HEK293T (cell line): ENCODE measurements around the gene PHAF1.

Experiments used
- CTCF ChIA-PET: fragments of 350-600 bp; formaldehyde crosslinking; extraction: SDS; loops from one replicate; lab custom pipeline; 2021; ENCODE audit warnings: antibody characterized with exemption, inconsistent platforms; lab: Yijun Ruan, JAX
- POLR2A ChIA-PET: fragments of 350-600 bp; formaldehyde crosslinking; extraction: SDS; loops from one replicate; lab custom pipeline; 2020; ENCODE audit warnings: antibody characterized with exemption, inconsistent platforms; lab: Yijun Ruan, JAX
- DNase-seq: peaks from one replicate; pipeline ENCODE4 v3.0.0; 2012; ENCODE audit warnings: mixed read lengths; ENCODE audit errors: extremely low spot score
- ARNT ChIP-seq: fragments of 450-650 bp; IDR thresholded peaks from 2 replicates; pipeline ENCODE4 v1.6.1; 2017; ENCODE audit warnings: mild to moderate bottlenecking
- BHLHE40 ChIP-seq: fragments of 450-650 bp; IDR thresholded peaks from 2 replicates; pipeline ENCODE4 v1.6.1; 2016; ENCODE audit warnings: mild to moderate bottlenecking, moderate library complexity, borderline replicate concordance
- CTBP1 ChIP-seq: fragments of 450-650 bp; IDR thresholded peaks from 2 replicates; pipeline ENCODE4 v1.6.1; 2016; ENCODE audit warnings: borderline replicate concordance
- ELF4 ChIP-seq: fragments of 450-650 bp; IDR thresholded peaks from 2 replicates; pipeline ENCODE4 v1.6.1; 2017; ENCODE audit warnings: antibody characterized with exemption
- FOXA1 ChIP-seq: fragments of 450-650 bp; IDR thresholded peaks from 2 replicates; pipeline ENCODE4 v1.6.1; 2016; ENCODE audit warnings: mild to moderate bottlenecking
- FOXK2 ChIP-seq: fragments of 450-650 bp; IDR thresholded peaks from 2 replicates; pipeline ENCODE4 v1.6.1; 2016; ENCODE audit warnings: mild to moderate bottlenecking
- FOXM1 ChIP-seq: fragments of 450-650 bp; IDR thresholded peaks from 2 replicates; pipeline ENCODE4 v1.6.1; 2017; ENCODE audit warnings: mild to moderate bottlenecking, borderline replicate concordance
- HDGF ChIP-seq: fragments of 450-650 bp; IDR thresholded peaks from 2 replicates; pipeline ENCODE4 v1.6.1; 2017; ENCODE audit warnings: antibody characterized with exemption, borderline replicate concordance
- L3MBTL2 ChIP-seq: fragments of 450-650 bp; conservative IDR thresholded peaks from 2 replicates; pipeline ENCODE4 v1.6.1; 2016; ENCODE audit warnings: mild to moderate bottlenecking
- LEF1 ChIP-seq: fragments of 450-650 bp; IDR thresholded peaks from 2 replicates; pipeline ENCODE4 v1.6.1; 2017; ENCODE audit warnings: mild to moderate bottlenecking, borderline replicate concordance
- NFRKB ChIP-seq: fragments of 450-650 bp; IDR thresholded peaks from 2 replicates; pipeline ENCODE4 v1.6.1; 2016; ENCODE audit warnings: mild to moderate bottlenecking, moderate library complexity
- PKNOX1 ChIP-seq: fragments of 450-650 bp; IDR thresholded peaks from 2 replicates; pipeline ENCODE4 v1.6.1; 2016
- SP1 ChIP-seq: fragments of 450-650 bp; IDR thresholded peaks from 2 replicates; pipeline ENCODE4 v1.6.1; 2017
- SUZ12 ChIP-seq: fragments of 450-650 bp; IDR thresholded peaks from 2 replicates; pipeline ENCODE4 v1.6.1; 2016; ENCODE audit warnings: mild to moderate bottlenecking
- TARDBP ChIP-seq: fragments of 450-650 bp; IDR thresholded peaks from 2 replicates; pipeline ENCODE4 v1.6.1; 2016
- ZNF384 ChIP-seq: fragments of 450-650 bp; IDR thresholded peaks from 2 replicates; pipeline ENCODE4 v1.6.1; 2016

Gene PHAF1

GRCh38 chr16:67100569-67101310 is 9.0 kb upstream of the PHAF1 start:
- TF ChIP-seq L3MBTL2, result no peak
- peak; percentile 7; the same call in 1 of the 2 replicates for TF ChIP-seq PKNOX1
- TF ChIP-seq FOXA1, result no peak
- TF ChIP-seq BHLHE40, result no peak
- POLR2A ChIA-PET, result interaction anchor here (1.9 kb wide), 1 partner anchor 83 kb away, joined by 5 read pairs; no protein-coding TSS in a partner anchor
- DNase-seq, result peak; percentile 21
- CTCF ChIA-PET, result interaction anchor here (0.6 to 5.8 kb wide), 7 partner anchors 13 to 389 kb away, joined by 3 to 57 read pairs (median 4); no protein-coding TSS in a partner anchor

GRCh38 chr16:67101311-67102082 is 8.2 kb upstream of the PHAF1 start:
- TF ChIP-seq LEF1 (no peak), HDGF (no peak), SUZ12 (no peak), L3MBTL2 (no peak), SP1 (no peak)
- POLR2A ChIA-PET, result no interaction called here
- CTCF ChIA-PET, result interaction anchor here (0.6 to 5.8 kb wide), 8 partner anchors 9 to 388 kb away, joined by 3 to 57 read pairs (median 4); no protein-coding TSS in a partner anchor
- no peak for DNase-seq

- ChIA-PET POLR2A (interaction anchor here (1.1 to 2.1 kb wide), 2 partner anchors 76 to 86 kb away, joined by 4 to 5 read pairs; no protein-coding TSS in a partner anchor), CTCF (interaction anchor here (0.7 to 5.8 kb wide), 5 partner anchors 51 to 147 kb away, joined by 3 to 57 read pairs (median 3); no protein-coding TSS in a partner anchor)
- peak; percentile 35 for DNase-seq
- TF ChIP-seq FOXM1, result no peak
- TF ChIP-seq L3MBTL2, result no peak
- TF ChIP-seq FOXA1, result no peak
- TF ChIP-seq FOXK2, result no peak
- no peak for TF ChIP-seq HDGF
- no peak for TF ChIP-seq ARNT
- TF ChIP-seq LEF1, result no peak
- TF ChIP-seq SUZ12, result no peak
- no peak for TF ChIP-seq BHLHE40
- TF ChIP-seq PKNOX1, result no peak
- TF ChIP-seq ZNF384, result no peak
- TF ChIP-seq CTBP1, result no peak
- no peak for TF ChIP-seq SP1
These were observed 5.7 kb upstream of the PHAF1 start for GRCh38 chr16:67104061-67104460.

GRCh38 chr16:67104845-67105244 is 4.9 kb upstream of the PHAF1 start:
- TF ChIP-seq TARDBP, result no peak
- no peak for TF ChIP-seq ZNF384
- TF ChIP-seq ELF4, result no peak
- no peak for TF ChIP-seq SUZ12
- no peak for TF ChIP-seq FOXM1
- TF ChIP-seq LEF1, result no peak
- no peak for DNase-seq
- CTCF ChIA-PET, result interaction anchor here (0.5 to 5.8 kb wide), 3 partner anchors 50 to 123 kb away, joined by 3 to 57 read pairs (median 17); no protein-coding TSS in a partner anchor
- POLR2A ChIA-PET, result no interaction called here

- ChIA-PET CTCF (interaction anchor here (0.5 to 0.7 kb wide), 2 partner anchors 50 to 124 kb away, joined by 3 to 5 read pairs; no protein-coding TSS in a partner anchor), POLR2A (no interaction called here)
- no peak for DNase-seq
- TF ChIP-seq FOXM1 (no peak), CTBP1 (no peak), TARDBP (no peak), FOXK2 (no peak), SUZ12 (no peak), ELF4 (no peak), HDGF (no peak), L3MBTL2 (no peak), LEF1 (no peak), PKNOX1 (no peak), ZNF384 (no peak), SP1 (no peak), NFRKB (no peak), FOXA1 (no peak), BHLHE40 (no peak), ARNT (no peak)
These were observed 4.5 kb upstream of the PHAF1 start for GRCh38 chr16:67105246-67105645.

- TF ChIP-seq BHLHE40 (no peak), ARNT (no peak), FOXM1 (no peak), HDGF (no peak), ELF4 (no peak), FOXA1 (no peak)
- ChIA-PET CTCF (interaction anchor here (0.7 kb wide), 1 partner anchor 49 kb away, joined by 5 read pairs; no protein-coding TSS in a partner anchor), POLR2A (interaction anchor here (0.6 to 1.0 kb wide), 2 partner anchors 78 to 92 kb away, joined by 3 read pairs; no protein-coding TSS in a partner anchor)
- DNase-seq, result no peak
These were observed 3.9 kb upstream of the PHAF1 start for GRCh38 chr16:67105881-67106280.
